ENCODE results near the gene GPR180. TPM values are rescaled to one million over a fixed set of nuclear protein-coding genes. Genes with fewer than 3 reads are reported as not detected.

The GPR180 gene
- total RNA-seq, 2 donors from 2014 or later, result 3.9 to 6.3 TPM

DNA sequence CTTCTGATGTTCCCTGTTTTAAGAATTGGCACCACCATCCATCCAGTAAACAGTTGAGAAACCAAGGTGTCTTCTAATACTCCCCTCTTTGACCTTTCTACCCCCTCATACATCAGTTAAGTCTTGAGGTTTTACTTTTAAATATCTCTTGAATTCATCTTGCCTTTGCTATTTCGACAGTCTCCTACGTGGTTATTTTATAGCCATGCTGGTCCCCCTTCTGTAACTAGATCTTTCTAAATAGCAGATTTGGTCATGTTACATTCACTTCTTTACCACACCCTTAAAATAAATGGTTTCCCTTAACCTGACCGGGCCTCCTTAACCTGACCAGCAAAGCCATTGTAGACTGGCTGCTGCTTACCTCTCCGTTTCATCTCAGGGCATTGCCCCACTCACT lies 5.4 kb downstream of the GPR180 start:
- Histone ChIP-seq H3K27me3 (replicated peaks; ENCODE audit: insufficient read depth) (no peaks in the 10 kb centered on the region), H3K4me3 (no peak overlapping the region), H3K4me1 (ENCODE audit: control insufficient read depth in 1 of 2, low read depth in 2 of 2) (peaks cover 0 to 4% of the 10 kb centered on the region in 2 donors), H3K9me3 (no peaks in the 10 kb centered on the region), H3K27ac (no peak overlapping the region), H3K36me3 (peaks cover 7% of the 10 kb centered on the region)
- DNase-seq (ENCODE audit: low spot score), result no peak
- TF ChIP-seq, protein P1, sequence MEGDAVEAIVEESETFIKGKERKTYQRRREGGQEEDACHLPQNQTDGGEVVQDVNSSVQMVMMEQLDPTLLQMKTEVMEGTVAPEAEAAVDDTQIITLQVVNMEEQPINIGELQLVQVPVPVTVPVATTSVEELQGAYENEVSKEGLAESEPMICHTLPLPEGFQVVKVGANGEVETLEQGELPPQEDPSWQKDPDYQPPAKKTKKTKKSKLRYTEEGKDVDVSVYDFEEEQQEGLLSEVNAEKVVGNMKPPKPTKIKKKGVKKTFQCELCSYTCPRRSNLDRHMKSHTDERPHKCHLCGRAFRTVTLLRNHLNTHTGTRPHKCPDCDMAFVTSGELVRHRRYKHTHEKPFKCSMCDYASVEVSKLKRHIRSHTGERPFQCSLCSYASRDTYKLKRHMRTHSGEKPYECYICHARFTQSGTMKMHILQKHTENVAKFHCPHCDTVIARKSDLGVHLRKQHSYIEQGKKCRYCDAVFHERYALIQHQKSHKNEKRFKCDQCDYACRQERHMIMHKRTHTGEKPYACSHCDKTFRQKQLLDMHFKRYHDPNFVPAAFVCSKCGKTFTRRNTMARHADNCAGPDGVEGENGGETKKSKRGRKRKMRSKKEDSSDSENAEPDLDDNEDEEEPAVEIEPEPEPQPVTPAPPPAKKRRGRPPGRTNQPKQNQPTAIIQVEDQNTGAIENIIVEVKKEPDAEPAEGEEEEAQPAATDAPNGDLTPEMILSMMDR (IDR thresholded peaks at IDR 0.05), result no peak
- no peak for ATAC-seq (ENCODE audit: insufficient number of reproducible peaks, low FRiP score, low read depth)

DNA sequence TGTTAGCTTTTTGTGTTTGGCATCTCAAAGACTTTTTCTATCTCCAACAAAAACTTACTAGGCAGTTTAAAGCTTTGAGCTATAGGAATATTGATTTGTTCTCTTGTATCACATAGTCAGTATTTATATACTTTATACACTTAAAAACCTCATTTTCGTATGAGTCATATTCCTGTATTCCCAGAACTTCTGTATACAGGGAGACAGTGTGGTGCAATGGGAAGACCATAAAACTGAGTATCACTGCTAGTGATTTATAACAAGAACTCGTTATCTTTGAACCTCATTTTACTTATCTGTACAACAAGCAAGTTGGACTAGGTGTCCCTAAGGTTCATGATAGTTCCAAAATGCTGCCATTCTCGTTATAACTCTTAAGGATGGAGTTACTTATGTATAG lies 6.3 kb downstream of the GPR180 start:
- no peak for ATAC-seq (ENCODE audit: insufficient number of reproducible peaks, low FRiP score, low read depth)
- H3K36me3 ChIP-seq, result peaks cover 7% of the 10 kb centered on the region
- no peak overlapping the region for H3K27ac ChIP-seq
- no peaks in the 10 kb centered on the region for H3K4me1 ChIP-seq (ENCODE audit: control insufficient read depth in 1 of 2, low read depth in 2 of 2)
- no peak overlapping the region for H3K4me3 ChIP-seq
- TF ChIP-seq, protein P1 (IDR thresholded peaks at IDR 0.05), result no peak
- no peak for DNase-seq (ENCODE audit: low spot score)
- no peaks in the 10 kb centered on the region for H3K9me3 ChIP-seq
- no peaks in the 10 kb centered on the region for H3K27me3 ChIP-seq (replicated peaks; ENCODE audit: insufficient read depth)

DNA sequence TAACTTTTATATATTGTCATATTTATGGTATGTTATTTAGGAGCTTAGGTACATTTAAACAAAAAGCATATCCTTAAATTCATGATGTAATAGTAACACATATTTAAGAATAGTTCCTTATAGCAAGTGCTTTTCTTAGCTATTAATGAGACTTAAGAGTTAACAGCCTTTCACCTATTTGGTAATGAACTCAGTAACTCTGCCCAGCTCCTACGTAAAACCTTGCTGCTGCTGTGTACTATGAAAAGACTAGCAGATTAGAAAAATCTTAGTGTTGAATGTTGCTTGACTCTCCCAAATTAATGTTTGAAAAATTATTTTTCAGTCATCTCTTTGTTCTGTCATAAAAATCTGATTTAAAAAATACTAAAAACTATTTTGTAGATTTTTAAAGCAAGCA lies 6.9 kb downstream of the GPR180 start:
- H3K4me1 ChIP-seq (ENCODE audit: control insufficient read depth in 1 of 2, low read depth in 2 of 2), result no peaks in the 10 kb centered on the region
- no peaks in the 10 kb centered on the region for H3K27me3 ChIP-seq (replicated peaks; ENCODE audit: insufficient read depth)
- peaks cover 7% of the 10 kb centered on the region for H3K36me3 ChIP-seq
- no peak for DNase-seq (ENCODE audit: low spot score)
- ATAC-seq (ENCODE audit: insufficient number of reproducible peaks, low FRiP score, low read depth), result no peak
- TF ChIP-seq, protein P1 (IDR thresholded peaks at IDR 0.05), result no peak
- H3K9me3 ChIP-seq, result no peaks in the 10 kb centered on the region
- no peak overlapping the region for H3K27ac ChIP-seq
- H3K4me3 ChIP-seq, result no peak overlapping the region

DNA sequence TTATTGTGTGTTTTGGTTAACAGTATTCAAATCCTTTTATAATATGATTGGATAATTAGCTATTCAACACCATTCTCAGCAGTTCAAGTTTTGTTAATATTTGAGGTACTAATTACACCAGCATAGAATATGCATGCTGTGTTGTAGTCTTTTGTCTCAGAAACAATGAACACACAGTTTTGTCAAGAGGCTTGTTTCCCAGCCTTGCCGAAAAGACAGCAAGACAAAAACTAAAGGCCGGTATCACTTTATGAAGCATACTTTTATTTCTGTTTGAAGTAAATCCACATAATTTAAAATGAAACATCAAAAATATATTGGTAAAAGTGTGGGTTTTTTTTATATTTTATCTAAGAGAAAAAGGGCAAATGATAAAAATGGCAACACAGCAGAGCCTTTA lies 7.5 kb downstream of the GPR180 start:
- Histone ChIP-seq H3K4me3 (no peak overlapping the region), H3K27me3 (replicated peaks; ENCODE audit: insufficient read depth) (no peaks in the 10 kb centered on the region), H3K27ac (no peak overlapping the region), H3K4me1 (ENCODE audit: control insufficient read depth in 1 of 2, low read depth in 2 of 2) (no peaks in the 10 kb centered on the region), H3K36me3 (peaks cover 7% of the 10 kb centered on the region), H3K9me3 (no peaks in the 10 kb centered on the region)
- no peak for DNase-seq (ENCODE audit: low spot score)
- TF ChIP-seq, protein P1 (IDR thresholded peaks at IDR 0.05), result no peak
- no peak for ATAC-seq (ENCODE audit: insufficient number of reproducible peaks, low FRiP score, low read depth)

DNA sequence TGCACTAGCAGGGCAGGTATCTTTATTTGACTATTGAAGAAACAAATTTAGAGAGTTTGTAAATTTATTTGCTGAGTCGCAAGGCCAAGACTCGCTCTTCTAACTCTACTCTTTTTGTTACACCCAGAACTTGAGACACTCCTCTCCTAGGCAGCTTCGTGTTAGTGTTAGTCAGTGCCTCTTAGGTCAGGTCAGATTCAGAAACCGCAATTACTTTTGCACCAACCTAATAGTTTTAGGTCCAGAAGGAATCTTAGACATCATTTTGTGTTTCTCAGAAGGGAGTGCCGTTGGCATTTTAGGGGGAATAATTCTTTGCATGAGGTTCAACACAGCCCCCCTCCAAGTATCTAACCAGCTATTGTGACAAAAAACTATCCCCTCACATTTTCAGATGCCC lies 8.8 kb downstream of the GPR180 start:
- DNase-seq (ENCODE audit: low spot score), result no peak
- TF ChIP-seq, protein P1 (IDR thresholded peaks at IDR 0.05), result no peak
- Histone ChIP-seq H3K4me1 (ENCODE audit: control insufficient read depth in 1 of 2, low read depth in 2 of 2) (no peaks in the 10 kb centered on the region), H3K36me3 (peaks cover 7% of the 10 kb centered on the region), H3K9me3 (no peaks in the 10 kb centered on the region), H3K27me3 (replicated peaks; ENCODE audit: insufficient read depth) (no peaks in the 10 kb centered on the region), H3K27ac (no peak overlapping the region), H3K4me3 (no peak overlapping the region)
- no peak for ATAC-seq (ENCODE audit: insufficient number of reproducible peaks, low FRiP score, low read depth)

All from thoracic aorta (tissue), 2 donors.